Keratinocyte (primary cell): ENCODE results near the gene CUEDC1. TPM values are rescaled to one million over a fixed set of nuclear protein-coding genes. Genes with fewer than 3 reads are reported as not detected.

Experiments
- DNase-seq: peaks from one replicate; pipeline ENCODE4 v3.0.0-alpha.2; 2011; ENCODE audit warnings: low read depth, missing footprints, low spot score
- FAIRE-seq: peaks from 2 replicates; lab custom pipeline; 2011; peaks lifted over from hg19 to GRCh38; lab: Jason Lieb, UNC
- H2AFZ ChIP-seq: 2 replicates; pipeline ENCODE4 v1.6.0; 2012; ENCODE audit warnings: low read length, control low read depth, inconsistent platforms; ENCODE audit not compliant: control insufficient read depth
- H3K27ac ChIP-seq: 2 replicates; pipeline ENCODE4 v1.5.1; 2011; ENCODE audit warnings: low read length; ENCODE audit not compliant: control insufficient read depth, insufficient read depth
- H3K27me3 ChIP-seq: 3 replicates; pipeline ENCODE4 v1.6.0; 2011; ENCODE audit warnings: low read length; ENCODE audit not compliant: control insufficient read depth, insufficient read depth; ENCODE audit errors: extremely low read depth
- H3K36me3 ChIP-seq, 2 experiments: 2 replicates in 1 of 2; 3 replicates in 1 of 2; pipeline ENCODE4 v1.5.1; 2011; ENCODE audit warnings: low read length in 2 of 2, mild to moderate bottlenecking in 1 of 2; ENCODE audit not compliant: control insufficient read depth in 2 of 2, insufficient read depth in 2 of 2; ENCODE audit errors: extremely low read depth in 1 of 2
- H3K4me1 ChIP-seq: 3 replicates; pipeline ENCODE4 v1.5.1; 2011; ENCODE audit warnings: low read length; ENCODE audit not compliant: control insufficient read depth, insufficient read depth; ENCODE audit errors: extremely low read depth
- H3K4me2 ChIP-seq: 3 replicates; pipeline ENCODE4 v1.6.0; 2011; ENCODE audit warnings: low read depth, low read length; ENCODE audit not compliant: control insufficient read depth, insufficient read depth; ENCODE audit errors: extremely low read depth
- H3K4me3 ChIP-seq, 3 experiments: fragments of 200-600 bp in 1 of 3; sonication (generic) in 1 of 3; 2 replicates in 2 of 3; 3 replicates in 1 of 3; pipeline ENCODE4 v1.5.1; 2011 to 2016; ENCODE audit warnings: low read length in 3 of 3, mild to moderate bottlenecking in 3 of 3, control low read depth in 2 of 3, inconsistent platforms in 1 of 3, low read depth in 1 of 3, mixed read lengths in 1 of 3, mixed run types in 1 of 3, moderate library complexity in 1 of 3; ENCODE audit not compliant: control insufficient read depth in 2 of 3, insufficient read depth in 2 of 3; ENCODE audit errors: extremely low read depth in 1 of 3
- H3K79me2 ChIP-seq: 2 replicates; pipeline ENCODE4 v1.6.0; 2012; ENCODE audit warnings: low read length; ENCODE audit not compliant: control insufficient read depth, insufficient read depth
- H3K9ac ChIP-seq: 3 replicates; pipeline ENCODE4 v1.6.0; 2011; ENCODE audit warnings: low read length; ENCODE audit not compliant: control insufficient read depth, insufficient read depth; ENCODE audit errors: extremely low read depth
- H3K9me1 ChIP-seq: 3 replicates; pipeline ENCODE4 v1.6.0; 2011; ENCODE audit warnings: low read length; ENCODE audit not compliant: control insufficient read depth, insufficient read depth; ENCODE audit errors: extremely low read depth
- H3K9me3 ChIP-seq: 2 replicates; pipeline ENCODE4 v1.5.1; 2012; ENCODE audit warnings: low read depth, low read length; ENCODE audit not compliant: control insufficient read depth
- H4K20me1 ChIP-seq: 3 replicates; pipeline ENCODE4 v1.6.0; 2011; ENCODE audit warnings: low read length; ENCODE audit not compliant: control insufficient read depth, insufficient read depth; ENCODE audit errors: extremely low read depth
- CTCF ChIP-seq, 3 experiments: IDR thresholded peaks in 1 of 3; conservative IDR thresholded peaks in 1 of 3; optimal IDR thresholded peaks in 1 of 3; 2 replicates in 2 of 3; 3 replicates in 1 of 3; pipeline versions ENCODE3 to v1.5.1; 2011; ENCODE audit warnings: low read length in 3 of 3, mild to moderate bottlenecking in 3 of 3, moderate library complexity in 2 of 3, control low read depth in 1 of 3, inconsistent platforms in 1 of 3; ENCODE audit not compliant: insufficient read depth in 2 of 3; ENCODE audit errors: extremely low read depth in 1 of 3
- EZH2 ChIP-seq: IDR thresholded peaks from one replicate; pipeline ENCODE4 v1.6.1; 2012; ENCODE audit warnings: inconsistent platforms, mild to moderate bottlenecking, low read length, moderate library complexity
- dilution Hi-C: fragments of 300-500 bp; cut with MboI; formaldehyde crosslinking; loops from one replicate; pipeline ENCODE4 v1.7.0; 2020; ENCODE audit warnings: low sequenced_read_pairs; ENCODE audit not compliant: extremely low pct_ligation_motif_present
- polyA plus RNA-seq, 5 experiments: library from polyadenylated mRNA; depleted of rRNA in 3 of 5; stranded (reverse) in 3 of 5; stranded (forward) in 1 of 5; unstranded in 1 of 5; fragments of >200 nt; gene quantifications; 1 replicate in 1 of 5; 2 replicates in 3 of 5; 3 replicates in 1 of 5; pipeline versions ENCODE4 v1.2.1 to v1.2.3, GENCODE V29; 2011 to 2012; ENCODE audit warnings: missing spikeins in 2 of 5, low read depth in 1 of 5, low replicate concordance in 1 of 5

The CUEDC1 gene
- polyA plus RNA-seq, 1 donor (not counting 4 experiments of a cell fraction or from before 2014, with no cell fraction given), result 12.9 TPM

- no peaks in the 10 kb centered on the region for H3K9me1 ChIP-seq
- no peaks in the 10 kb centered on the region for H3K27me3 ChIP-seq
- H3K4me2 ChIP-seq, result peak overlapping the region; percentile 39
- H3K4me3 ChIP-seq, result no peak overlapping the region
- DNase-seq (no peak), FAIRE-seq (no peak)
- H3K79me2 ChIP-seq, result no peaks in the 10 kb centered on the region
- H3K27ac ChIP-seq, result peak overlapping the region; percentile 49
- no peaks in the 10 kb centered on the region for H3K36me3 ChIP-seq
- dilution Hi-C loops, result no loop called here
- no peak for TF ChIP-seq EZH2
- TF ChIP-seq CTCF (optimal IDR thresholded peaks at IDR 0.05 in 1 of 3, IDR thresholded peaks at IDR 0.05 in 1 of 3, conservative IDR thresholded peaks at IDR 0.05 in 1 of 3; ENCODE audit: extremely low read depth in 1 of 3, insufficient read depth in 2 of 3, low read length in 3 of 3), result no peak
- peak overlapping the region; percentile 46 for H3K9ac ChIP-seq
- H4K20me1 ChIP-seq, result no peaks in the 10 kb centered on the region
- H3K9me3 ChIP-seq, result no peaks in the 10 kb centered on the region
- H3K4me1 ChIP-seq, result peaks cover 52% of the 10 kb centered on the region
- no peak overlapping the region for H2AFZ ChIP-seq
These were observed 56.5 kb downstream of the CUEDC1 start for GRCh38 chr17:57898487-57899311.

GRCh38 chr17:57895382-57896060 lies 59.7 kb downstream of the CUEDC1 start:
- no peaks in the 10 kb centered on the region for H3K9me1 ChIP-seq
- no peak overlapping the region for H3K4me3 ChIP-seq
- no peaks in the 10 kb centered on the region for H3K36me3 ChIP-seq
- no peak overlapping the region for H3K9ac ChIP-seq
- H3K4me2 ChIP-seq, result no peak overlapping the region
- H4K20me1 ChIP-seq, result no peaks in the 10 kb centered on the region
- H3K4me1 ChIP-seq, result peaks cover 41% of the 10 kb centered on the region
- dilution Hi-C loops, result no loop called here
- TF ChIP-seq CTCF (optimal IDR thresholded peaks at IDR 0.05 in 1 of 3, IDR thresholded peaks at IDR 0.05 in 1 of 3, conservative IDR thresholded peaks at IDR 0.05 in 1 of 3; ENCODE audit: extremely low read depth in 1 of 3, insufficient read depth in 2 of 3, low read length in 3 of 3) (no peak), EZH2 (no peak)
- no peaks in the 10 kb centered on the region for H3K27me3 ChIP-seq
- H3K79me2 ChIP-seq, result no peaks in the 10 kb centered on the region
- no peak overlapping the region for H3K27ac ChIP-seq
- no peak for FAIRE-seq
- H2AFZ ChIP-seq, result no peak overlapping the region
- no peak for DNase-seq
- no peaks in the 10 kb centered on the region for H3K9me3 ChIP-seq
